CD14-positive monocyte (primary cell): ENCODE results near the gene CNOT4. TPM values are rescaled to one million over a fixed set of nuclear protein-coding genes. Genes with fewer than 3 reads are reported as not detected.

ENCODE experiments used
- DNase-seq, 3 donors: peaks; one replicate each; pipeline ENCODE4 v3.0.0-alpha.2; 2011 to 2022
- H2AFZ ChIP-seq: 2 replicates; pipeline ENCODE4 v1.6.0; 2012; ENCODE audit warnings: mild to moderate bottlenecking, low read depth, low read length, inconsistent platforms; ENCODE audit not compliant: insufficient read depth, poor library complexity, severe bottlenecking
- H3K27ac ChIP-seq, 2 donors: 1 replicate in 1 of 2; 2 replicates in 1 of 2; pipeline ENCODE4 v1.5.1; 2012 to 2013; ENCODE audit warnings: low read length in 2 of 2, control low read depth in 1 of 2, inconsistent platforms in 1 of 2, low read depth in 1 of 2, mild to moderate bottlenecking in 1 of 2
- H3K27me3 ChIP-seq, 2 donors: one replicate each; pipeline versions ENCODE4 v1.6.0 to v1.6.1; 2011 to 2013; ENCODE audit warnings: low read length in 2 of 2; ENCODE audit not compliant: control insufficient read depth in 2 of 2, insufficient read depth in 2 of 2
- H3K36me3 ChIP-seq, 2 donors: replicated peaks in 1 of 2; 1 replicate in 1 of 2; 2 replicates in 1 of 2; pipeline versions ENCODE4 v1.5.1 to v1.6.1; 2012 to 2013; ENCODE audit warnings: low read length in 2 of 2, control low read depth in 1 of 2, inconsistent platforms in 1 of 2, mild to moderate bottlenecking in 1 of 2; ENCODE audit not compliant: insufficient read depth in 2 of 2, control insufficient read depth in 1 of 2
- H3K4me1 ChIP-seq, 2 donors: 1 replicate in 1 of 2; 2 replicates in 1 of 2; pipeline versions ENCODE4 v1.5.1 to v1.6.1; 2012 to 2013; ENCODE audit warnings: low read length in 2 of 2, control low read depth in 1 of 2, inconsistent platforms in 1 of 2, mild to moderate bottlenecking in 1 of 2, moderate library complexity in 1 of 2; ENCODE audit not compliant: insufficient read depth in 2 of 2, control insufficient read depth in 1 of 2
- H3K4me2 ChIP-seq: replicated peaks from 2 replicates; pipeline ENCODE3; 2012; ENCODE audit warnings: low read length, moderate library complexity, mild to moderate bottlenecking; ENCODE audit not compliant: poor library complexity, severe bottlenecking; ENCODE audit errors: extremely low read depth
- H3K4me3 ChIP-seq, 3 experiments: fragments of 200-600 bp in 1 of 3; sonication (generic) in 1 of 3; replicated peaks in 1 of 3; 1 replicate in 2 of 3; 2 replicates in 1 of 3; pipeline ENCODE4 v1.5.1; 2011 to 2013; ENCODE audit warnings: low read length in 3 of 3, mild to moderate bottlenecking in 3 of 3, control low read depth in 2 of 3, low read depth in 2 of 3, inconsistent platforms in 1 of 3, moderate library complexity in 1 of 3
- H3K79me2 ChIP-seq: 2 replicates; pipeline ENCODE4 v1.6.0; 2012; ENCODE audit warnings: mild to moderate bottlenecking, control low read depth, inconsistent platforms, low read length, moderate library complexity; ENCODE audit not compliant: insufficient read depth
- H3K9ac ChIP-seq: 2 replicates; pipeline ENCODE4 v1.6.0; 2017; ENCODE audit warnings: low read length, mild to moderate bottlenecking; ENCODE audit not compliant: insufficient read depth, poor library complexity, severe bottlenecking
- H3K9me3 ChIP-seq, 2 donors: replicated peaks in 1 of 2; 1 replicate in 1 of 2; 2 replicates in 1 of 2; pipeline versions ENCODE4 v1.5.1 to v1.6.1; 2012 to 2013; ENCODE audit warnings: low read length in 2 of 2, control low read depth in 1 of 2; ENCODE audit not compliant: control insufficient read depth in 1 of 2, insufficient read depth in 1 of 2
- H4K20me1 ChIP-seq: 2 replicates; pipeline ENCODE4 v1.6.0; 2012; ENCODE audit warnings: mild to moderate bottlenecking, low read length, control low read depth, moderate library complexity; ENCODE audit not compliant: insufficient read depth
- H3K27ac Mint-ChIP-seq, 7 donors: one replicate each; pipeline ENCODE4 v1.8.0; 2020; ENCODE audit warnings: mild to moderate bottlenecking in 7 of 7, mixed read lengths in 7 of 7, moderate library complexity in 6 of 7, inconsistent platforms in 2 of 7
- H3K27me3 Mint-ChIP-seq, 3 donors: one replicate each; pipeline ENCODE4 v1.8.0; 2021 to 2022; ENCODE audit warnings: low read depth in 3 of 3, mild to moderate bottlenecking in 3 of 3, mixed read lengths in 3 of 3, moderate library complexity in 3 of 3, inconsistent platforms in 1 of 3
- H3K36me3 Mint-ChIP-seq, 2 donors: one replicate each; pipeline ENCODE4 v1.8.0; 2020; ENCODE audit warnings: mixed read lengths in 2 of 2, inconsistent platforms in 1 of 2, mild to moderate bottlenecking in 1 of 2
- H3K4me1 Mint-ChIP-seq: one replicate; pipeline ENCODE4 v1.8.0; 2020; ENCODE audit warnings: mild to moderate bottlenecking, mixed read lengths
- H3K4me3 Mint-ChIP-seq, 2 donors: one replicate each; pipeline ENCODE4 v1.8.0; 2020; ENCODE audit warnings: mild to moderate bottlenecking in 2 of 2, mixed read lengths in 2 of 2, moderate library complexity in 1 of 2
- H3K9me3 Mint-ChIP-seq, 7 donors: one replicate each; pipeline ENCODE4 v1.8.0; 2020 to 2022; ENCODE audit warnings: mixed read lengths in 7 of 7, mild to moderate bottlenecking in 6 of 7, moderate library complexity in 6 of 7, inconsistent platforms in 2 of 7
- CTCF ChIP-seq: fragments of 200-600 bp; IDR thresholded peaks from one replicate; pipeline ENCODE4 v1.8.0; 2022; ENCODE audit warnings: antibody characterized with exemption, mild to moderate bottlenecking
- intact Hi-C, 2 donors: fragments of 100-400 bp; cut with micrococcal nuclease; formaldehyde crosslinking; loops; one replicate each; pipeline versions ENCODE4 v1.15.0 to v1.15.1; 2023
- polyA plus RNA-seq, 3 donors: library from polyadenylated mRNA; depleted of rRNA in 1 of 3; unstranded in 2 of 3; stranded (reverse) in 1 of 3; fragments of 300-500 nt in 2 of 3; fragments of >200 nt in 1 of 3; fragmentation: Illumina TruSeq in 2 of 3; gene quantifications; 1 replicate in 2 of 3; 2 replicates in 1 of 3; pipeline ENCODE4 v1.2.3, GENCODE V29; 2012 to 2021

CNOT4 gene
- polyA plus RNA-seq, 3 donors = 4.3 to 7.9 (median 6.3) TPM

GRCh38 chr7:135380351-135380750 lies 129.6 kb downstream of the CNOT4 start:
- Mint-ChIP-seq H3K36me3 (peaks cover 11 to 19% of the 10 kb centered on the region in 2 donors), H3K4me1 (no peaks in the 10 kb centered on the region), H3K27ac (no peak overlapping the region), H3K27me3 (no peaks in the 10 kb centered on the region), H3K9me3 (no peaks in the 10 kb centered on the region), H3K4me3 (no peak overlapping the region)
- Histone ChIP-seq H3K4me3 (no peak overlapping the region), H3K27me3 (no peaks in the 10 kb centered on the region), H3K36me3 (peaks cover 4 to 7% of the 10 kb centered on the region in 2 donors), H3K79me2 (no peaks in the 10 kb centered on the region), H3K4me2 (no peak overlapping the region), H3K9me3 (no peaks in the 10 kb centered on the region), H3K9ac (no peak overlapping the region), H3K27ac (no peak overlapping the region), H3K4me1 (no peaks in the 10 kb centered on the region), H4K20me1 (no peaks in the 10 kb centered on the region), H2AFZ (no peak overlapping the region)
- no peak for DNase-seq
- intact Hi-C loops = no loop called here
- no peak for TF ChIP-seq CTCF

- Mint-ChIP-seq H3K27ac (no peak overlapping the region), H3K27me3 (no peaks in the 10 kb centered on the region), H3K36me3 (peaks cover 11 to 22% of the 10 kb centered on the region in 2 donors), H3K9me3 (no peaks in the 10 kb centered on the region), H3K4me3 (no peak overlapping the region), H3K4me1 (no peaks in the 10 kb centered on the region)
- peaks cover 4 to 7% of the 10 kb centered on the region in 2 donors for H3K36me3 ChIP-seq
- no peaks in the 10 kb centered on the region for H3K9me3 ChIP-seq
- TF ChIP-seq CTCF = no peak
- intact Hi-C loops = no loop called here
- H3K4me1 ChIP-seq = no peaks in the 10 kb centered on the region
- no peak overlapping the region for H3K9ac ChIP-seq
- no peaks in the 10 kb centered on the region for H4K20me1 ChIP-seq
- H3K27ac ChIP-seq = no peak overlapping the region
- H2AFZ ChIP-seq = no peak overlapping the region
- H3K4me3 ChIP-seq = no peak overlapping the region
- no peak for DNase-seq
- no peak overlapping the region for H3K4me2 ChIP-seq
- no peaks in the 10 kb centered on the region for H3K79me2 ChIP-seq
- H3K27me3 ChIP-seq = no peaks in the 10 kb centered on the region
Measured at GRCh38 chr7:135377171-135377570, 132.7 kb downstream of the CNOT4 start.
